Hepatic stellate cell (primary cell): Measurements from ENCODE around the gene DMRT1.

ENCODE experiments used
- DNase-seq: peaks from one replicate; pipeline ENCODE4 v3.0.0; 2011; ENCODE audit warnings: low spot score

Gene DMRT1

DNA sequence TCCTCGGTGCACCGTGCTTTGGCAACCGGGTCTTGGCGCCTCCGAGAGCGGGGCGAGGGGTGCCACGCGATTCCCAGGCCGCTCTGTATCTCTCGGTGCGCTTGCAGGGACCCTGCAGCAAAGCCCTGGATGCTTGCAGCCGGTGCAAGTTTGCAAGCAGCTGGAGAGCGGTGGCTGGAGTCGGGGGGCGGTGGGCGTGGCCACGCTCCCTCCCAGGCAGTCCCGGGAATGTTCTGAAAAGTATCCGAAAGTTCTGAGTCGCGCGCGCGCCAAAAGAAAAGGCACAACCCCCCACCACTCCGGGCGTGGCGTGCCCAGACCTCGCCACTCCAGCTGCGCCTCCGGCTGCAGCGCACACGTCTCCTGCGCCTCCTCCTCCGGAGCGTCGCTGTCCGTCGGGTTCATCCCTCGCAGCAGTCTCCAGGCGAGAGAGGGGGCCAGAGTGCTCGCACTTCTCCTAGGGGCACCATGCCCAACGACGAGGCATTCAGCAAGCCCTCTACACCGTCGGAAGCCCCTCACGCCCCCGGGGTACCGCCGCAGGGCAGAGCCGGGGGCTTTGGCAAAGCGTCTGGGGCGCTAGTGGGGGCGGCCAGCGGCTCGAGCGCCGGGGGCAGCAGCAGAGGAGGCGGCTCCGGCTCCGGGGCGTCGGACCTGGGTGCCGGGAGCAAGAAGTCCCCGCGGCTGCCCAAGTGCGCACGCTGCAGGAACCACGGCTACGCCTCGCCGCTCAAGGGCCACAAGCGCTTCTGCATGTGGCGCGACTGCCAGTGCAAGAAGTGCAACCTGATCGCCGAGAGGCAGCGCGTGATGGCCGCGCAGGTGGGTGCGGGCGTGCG lies at the start of gene DMRT1:
Gene DMRT1 (plus strand): TSS at position 327 of the 839 bp plus-strand sequence. CDS start 142 bp downstream, at position 469.
- DNase-seq, result no peak

DNA sequence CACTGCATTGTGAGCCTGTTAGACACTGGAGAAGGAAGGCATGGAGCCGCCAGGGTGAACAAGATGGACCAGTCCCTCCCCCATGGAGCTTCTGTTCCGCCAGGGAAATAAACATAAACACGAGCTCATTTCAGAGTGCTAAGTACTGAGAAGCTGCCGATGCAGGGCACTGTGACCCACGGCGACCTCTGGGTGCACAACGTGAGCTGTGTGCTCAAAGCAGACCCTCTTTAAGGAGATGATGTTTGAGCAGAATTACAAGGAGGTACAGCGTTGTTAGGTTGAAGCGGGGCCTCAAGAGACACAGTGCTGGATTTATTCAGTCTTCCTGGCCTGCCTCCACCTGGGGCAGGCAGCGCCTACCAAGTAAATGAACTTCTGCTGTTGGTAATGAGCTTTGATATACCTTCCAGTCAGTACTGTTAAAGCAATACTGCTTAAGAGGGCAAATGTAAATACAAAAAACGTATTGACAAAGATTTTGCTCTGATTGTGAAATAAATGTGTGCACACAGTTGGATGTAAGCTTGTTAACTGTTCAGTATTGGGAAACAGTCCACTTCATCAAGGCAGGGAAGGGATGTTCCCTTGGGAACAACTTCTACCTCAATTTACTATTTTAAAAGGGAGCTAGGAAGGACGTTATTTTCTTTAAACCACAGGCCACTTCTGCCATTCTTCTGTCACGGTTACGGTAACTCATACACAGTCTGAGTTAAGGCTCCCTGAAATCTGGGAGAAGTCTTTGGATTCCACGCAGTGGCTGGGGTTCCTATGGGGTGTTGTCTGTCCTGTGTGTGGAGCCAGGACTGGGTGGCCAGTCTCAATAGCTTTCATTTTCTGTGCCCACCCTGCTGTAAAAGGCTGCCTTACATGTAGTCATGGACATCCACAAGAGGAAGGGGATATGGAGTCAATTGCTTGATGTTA lies 48.9 kb upstream of the DMRT1 start:
- no peak for DNase-seq

DNA sequence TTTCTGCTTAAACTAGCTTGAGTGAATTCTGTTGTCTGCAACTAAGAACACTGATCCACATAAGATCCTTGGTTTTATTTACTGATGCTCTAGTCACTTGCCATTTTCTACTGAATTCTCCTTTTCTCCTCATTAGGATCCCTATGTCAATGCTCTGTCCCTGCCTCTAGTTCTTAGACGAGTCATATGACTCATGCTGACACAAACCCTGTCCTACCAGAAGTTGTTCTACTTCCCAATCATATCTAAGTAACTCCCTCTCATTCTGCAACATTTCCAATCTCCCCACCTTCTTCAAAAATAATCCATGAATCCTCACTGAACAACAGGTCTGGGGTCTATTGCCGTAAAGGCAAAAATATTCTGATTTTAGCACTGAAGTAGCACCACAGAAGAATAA lies 47.1 kb upstream of the DMRT1 start:
- DNase-seq, result no peak

GRCh38 chr9:795869-796268 lies 45.6 kb upstream of the DMRT1 start:
- DNase-seq, result no peak

- no peak for DNase-seq
Observed at GRCh38 chr9:800591-801150, 40.8 kb upstream of the DMRT1 start.

GRCh38 chr9:801399-802071 lies 40.0 kb upstream of the DMRT1 start:
- DNase-seq, result no peak

- no peak for DNase-seq
Observed at GRCh38 chr9:804026-804425, 37.5 kb upstream of the DMRT1 start.

GRCh38 chr9:805151-805550 lies 36.3 kb upstream of the DMRT1 start:
- DNase-seq, result no peak

DNA sequence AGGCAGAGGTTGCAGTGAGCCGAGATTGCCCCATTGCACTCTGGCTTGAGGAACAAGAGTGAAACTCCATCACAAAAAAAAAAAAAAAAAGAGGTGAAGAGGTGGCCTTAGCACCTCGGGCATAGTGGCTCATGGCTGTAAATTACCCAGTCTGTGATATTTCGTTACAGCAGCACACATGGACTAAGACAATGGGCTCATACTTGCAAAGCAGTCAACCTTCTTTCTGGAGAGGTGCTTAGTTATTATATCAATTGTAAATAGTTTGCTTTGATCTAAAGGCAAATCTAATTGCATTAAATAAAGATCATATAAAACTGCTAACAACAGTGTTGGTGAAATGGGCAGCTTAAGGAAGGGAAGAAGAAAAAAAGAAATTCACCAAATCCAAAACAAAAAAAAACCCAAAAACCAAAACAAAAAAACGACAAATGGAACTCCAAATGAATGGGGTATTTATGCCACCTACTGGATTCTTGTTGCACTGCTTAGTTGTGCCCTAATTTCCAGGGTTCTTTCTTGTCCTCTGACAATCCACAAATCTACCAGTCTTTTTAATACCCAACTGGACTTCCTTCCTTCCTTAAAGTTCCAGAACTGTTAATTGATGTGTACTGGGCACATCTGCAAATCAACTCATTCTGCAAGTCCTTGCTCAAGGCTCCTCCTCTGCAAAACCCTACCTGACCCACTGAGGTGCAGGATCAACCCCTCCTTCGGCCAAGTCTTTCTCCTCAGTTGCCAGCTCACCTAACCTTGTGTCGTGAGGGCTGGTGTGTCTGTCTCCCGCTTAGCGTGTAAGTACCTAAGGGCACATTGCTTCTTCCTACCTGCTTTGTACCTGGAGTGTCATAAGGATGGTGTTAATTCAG lies 35.0 kb upstream of the DMRT1 start:
- DNase-seq, result peak; percentile 47

DNA sequence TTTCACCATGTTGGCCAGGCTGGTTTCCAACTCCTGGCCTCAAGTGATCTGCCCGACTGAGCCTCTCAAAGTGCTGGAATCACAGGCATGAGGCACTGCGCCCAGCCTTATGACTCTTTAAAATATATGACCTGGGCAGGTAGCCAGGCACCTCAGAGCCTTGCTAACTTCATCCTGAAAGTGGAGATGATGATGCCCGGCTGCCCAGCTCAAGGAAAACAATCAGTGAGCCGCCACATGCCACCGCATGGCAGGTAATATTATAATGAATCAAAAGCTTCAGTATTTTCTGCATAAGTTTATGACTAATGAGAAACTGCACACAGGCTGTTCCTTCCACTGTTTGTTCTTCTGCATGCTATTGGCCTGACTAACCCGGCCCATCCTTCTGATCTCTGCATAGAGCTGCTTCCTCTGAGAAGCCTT lies 30.4 kb upstream of the DMRT1 start:
- DNase-seq, result peak; percentile 27

DNA sequence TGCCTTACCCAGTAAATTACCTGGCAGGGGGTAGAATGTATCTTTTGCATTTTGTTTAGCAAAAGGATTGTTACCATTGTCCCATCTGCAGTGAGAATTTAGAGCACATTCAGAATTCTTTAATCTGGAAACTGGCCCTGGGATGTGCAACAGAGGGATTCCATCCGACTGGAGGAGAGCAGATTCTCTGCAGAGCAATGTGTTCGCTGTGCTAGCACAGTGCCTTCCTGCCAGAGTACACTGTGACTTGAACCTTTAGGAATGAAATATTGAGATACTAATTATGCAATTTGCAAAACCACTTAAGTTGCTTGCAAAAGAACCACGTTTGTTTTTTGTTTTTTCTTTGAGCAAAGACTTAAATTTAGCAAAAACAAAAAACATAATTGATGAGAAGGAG lies 22.5 kb upstream of the DMRT1 start:
- DNase-seq, result no peak

DNA sequence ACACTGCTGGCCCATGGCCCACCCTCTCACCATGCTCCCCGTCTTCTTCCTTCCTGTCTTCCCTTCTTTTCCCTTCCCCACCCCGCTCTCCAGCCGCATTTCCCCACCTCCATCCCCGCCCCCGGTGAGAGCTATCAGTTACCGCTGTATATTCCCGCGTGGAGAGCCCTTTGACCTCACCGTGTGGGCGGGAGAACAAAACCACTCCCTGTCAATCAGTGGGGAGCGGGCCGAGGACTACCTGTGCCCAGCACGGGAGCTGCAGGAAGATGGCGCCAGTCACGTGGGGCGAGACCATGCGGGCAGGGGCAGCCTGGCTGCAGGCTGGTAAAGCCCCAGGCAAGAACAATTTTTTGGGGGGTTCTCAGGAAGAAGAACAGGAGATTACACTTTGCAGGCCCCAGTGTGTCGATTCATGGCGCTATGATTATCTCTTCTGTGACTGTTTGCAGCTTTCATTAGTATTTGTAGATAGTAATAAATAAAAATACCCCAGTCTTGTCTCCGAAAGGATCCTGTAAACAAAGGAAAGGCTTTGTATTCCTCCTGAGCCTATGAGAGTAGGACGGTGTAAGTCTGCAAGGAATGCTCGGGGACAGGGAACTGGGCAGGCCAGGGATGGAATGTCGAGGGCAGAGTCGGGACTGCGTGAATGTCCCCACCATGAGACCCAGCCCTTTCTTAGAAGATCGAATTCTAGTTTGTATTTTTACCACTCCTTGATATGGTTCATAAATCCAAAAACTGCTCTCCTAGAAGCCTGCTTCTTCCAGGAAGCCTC lies 14.8 kb upstream of the DMRT1 start:
- no peak for DNase-seq

DNA sequence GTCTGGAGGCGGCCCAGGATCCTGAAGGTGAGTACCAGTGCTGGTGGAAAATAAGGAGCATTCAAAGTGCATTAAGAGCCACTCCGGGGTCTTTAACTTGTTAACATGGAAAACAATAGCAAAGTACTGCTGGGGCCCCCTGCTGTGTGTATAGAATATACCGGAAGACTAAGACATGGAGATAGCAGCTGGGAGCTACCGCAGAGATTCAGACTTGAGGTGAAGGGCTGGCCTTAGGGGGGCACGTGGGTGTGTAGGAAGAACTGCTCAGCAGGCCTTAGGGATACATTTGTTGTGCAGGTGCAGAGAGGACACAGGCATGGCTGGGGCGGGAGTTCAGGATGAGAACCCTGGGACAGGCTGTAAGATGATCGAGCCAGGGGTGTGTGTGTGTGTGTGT lies 1.2 kb upstream of the DMRT1 start:
- DNase-seq, result no peak

GRCh38 chr9:842635-843426 lies 1.3 kb downstream of the DMRT1 start:
- no peak for DNase-seq

DNA sequence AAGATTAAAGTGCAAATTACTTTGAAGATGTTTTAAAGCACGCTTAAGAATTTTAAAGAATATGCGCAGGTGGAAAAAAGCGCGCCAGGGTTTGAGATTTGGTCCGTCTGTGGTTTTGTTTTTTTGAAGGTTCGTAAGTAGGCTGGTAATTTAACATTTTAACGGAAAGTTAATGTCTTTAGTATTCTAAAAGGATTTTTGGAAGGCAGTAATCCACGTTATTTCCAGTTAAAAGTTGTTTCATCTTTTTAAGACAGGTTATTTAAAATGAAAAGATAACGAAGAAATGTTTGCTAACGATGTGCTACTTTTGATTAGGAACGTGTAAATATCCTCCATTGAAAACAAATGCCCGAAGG lies 1.9 kb downstream of the DMRT1 start:
- DNase-seq, result no peak

- DNase-seq, result no peak
Observed at GRCh38 chr9:846852-847251, 5.4 kb downstream of the DMRT1 start.

GRCh38 chr9:847505-847904 lies 6.0 kb downstream of the DMRT1 start:
- DNase-seq, result no peak

DNA sequence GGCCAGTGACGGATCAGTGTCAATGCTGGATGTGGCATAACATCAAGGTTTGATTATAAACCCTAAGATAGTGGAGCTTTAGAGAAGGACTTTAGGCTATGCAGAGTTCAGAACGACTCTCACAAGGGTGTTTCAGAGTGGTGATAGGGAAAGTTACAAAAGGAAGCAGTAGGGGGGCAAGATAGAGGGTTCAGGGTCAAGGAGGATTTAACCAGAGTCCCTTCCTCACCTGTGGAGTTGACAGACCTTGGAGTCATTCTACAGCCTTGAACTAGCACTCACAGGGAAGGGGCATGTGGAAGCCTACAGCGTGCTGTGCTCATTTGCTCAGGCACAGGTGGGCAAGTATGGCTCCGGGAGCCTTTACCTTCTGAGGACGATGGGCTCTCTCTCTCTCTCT lies 7.9 kb downstream of the DMRT1 start:
- DNase-seq, result no peak

GRCh38 chr9:852539-852938 lies 11.0 kb downstream of the DMRT1 start:
- DNase-seq, result no peak

DNA sequence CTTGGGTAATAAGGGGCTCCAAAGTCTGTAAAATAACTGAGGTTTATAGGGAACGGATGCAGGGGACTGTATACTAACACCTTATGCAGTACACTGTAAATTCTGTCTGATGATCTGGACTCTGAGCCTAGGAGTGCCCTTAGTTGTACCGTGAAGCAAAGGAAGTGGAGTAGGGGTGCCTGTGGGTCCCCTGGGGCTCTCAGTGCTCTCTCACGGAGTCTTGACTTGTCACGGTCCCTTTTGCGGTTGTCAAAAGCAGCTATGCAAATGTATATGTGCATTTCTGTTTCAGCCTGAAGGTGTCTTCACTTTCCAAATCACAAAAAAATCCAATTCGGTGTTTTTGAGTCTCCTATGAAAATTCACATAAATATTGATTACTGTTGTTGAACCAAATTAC lies 17.8 kb downstream of the DMRT1 start:
- no peak for DNase-seq
